HG03196 (cell line): Measurements from ENCODE around the gene UACA.

Source experiments
- ATAC-seq: cut with Tn5 transposase; IDR thresholded peaks from one replicate; pipeline ENCODE4 v1.9.1; 2021; ENCODE audit not compliant: unreplicated experiment

Gene UACA

DNA sequence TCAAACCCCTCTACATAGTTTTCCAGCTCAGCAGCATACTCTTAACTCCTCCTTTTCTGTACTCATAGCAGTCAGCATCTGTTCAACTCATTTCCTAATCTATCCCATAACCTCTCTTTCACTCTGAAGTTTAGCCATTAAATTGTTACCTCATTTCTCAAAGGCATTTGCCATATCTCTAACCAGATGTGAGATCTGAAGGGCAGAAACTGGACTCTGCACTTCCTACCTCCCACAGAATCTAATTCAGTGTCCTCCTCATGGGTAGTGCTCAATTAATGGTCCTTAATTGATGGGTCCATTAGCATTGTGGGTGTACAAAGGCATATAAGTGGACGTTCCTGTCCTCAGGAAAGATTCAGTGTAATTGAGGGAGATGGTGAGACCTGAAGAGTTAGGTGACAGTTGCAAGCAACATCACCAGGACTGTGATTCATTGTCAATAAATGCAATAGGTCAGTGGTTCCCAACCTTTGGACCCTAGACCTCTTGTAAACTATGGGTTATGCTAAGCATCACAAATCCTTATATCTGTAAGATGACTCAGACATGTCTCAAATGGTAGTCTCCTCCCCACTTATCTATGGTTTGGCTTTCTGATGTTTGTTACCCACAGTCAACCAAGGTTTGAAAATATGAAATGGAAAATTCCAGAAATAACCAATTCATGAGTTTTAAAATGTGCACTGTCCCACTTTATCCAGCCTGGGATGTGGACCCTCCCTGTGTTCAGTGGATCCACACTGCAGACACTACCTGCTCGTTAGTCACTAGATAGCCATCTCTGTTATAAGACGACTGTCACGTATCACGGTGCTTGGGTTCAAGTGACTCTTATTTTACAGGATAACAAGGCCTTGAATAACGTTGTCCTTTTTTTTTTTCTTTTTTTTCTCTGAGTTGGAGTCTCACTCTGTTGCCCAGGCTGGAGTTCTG lies 25.0 kb upstream of the UACA start:
- ATAC-seq = no peak

DNA sequence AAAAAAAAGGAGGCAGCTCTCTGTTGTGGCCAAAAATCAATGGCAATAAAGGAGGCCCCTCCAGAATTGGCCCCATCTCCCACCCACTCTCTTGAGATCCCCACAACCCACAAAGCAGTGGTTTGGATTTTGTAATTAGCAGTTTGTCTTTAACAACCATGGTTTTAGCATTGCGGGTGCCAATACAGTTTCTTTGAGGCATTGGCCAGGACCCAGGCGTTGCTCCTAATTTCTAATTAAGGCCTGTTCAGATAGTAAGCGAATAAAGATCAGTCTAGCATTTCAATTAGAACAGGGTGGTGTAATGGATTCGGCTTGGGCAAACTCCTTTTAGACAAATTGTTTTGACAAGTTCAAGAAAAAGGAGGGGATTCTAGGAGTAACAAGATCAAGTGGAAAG lies 23.6 kb upstream of the UACA start:
- no peak for ATAC-seq

DNA sequence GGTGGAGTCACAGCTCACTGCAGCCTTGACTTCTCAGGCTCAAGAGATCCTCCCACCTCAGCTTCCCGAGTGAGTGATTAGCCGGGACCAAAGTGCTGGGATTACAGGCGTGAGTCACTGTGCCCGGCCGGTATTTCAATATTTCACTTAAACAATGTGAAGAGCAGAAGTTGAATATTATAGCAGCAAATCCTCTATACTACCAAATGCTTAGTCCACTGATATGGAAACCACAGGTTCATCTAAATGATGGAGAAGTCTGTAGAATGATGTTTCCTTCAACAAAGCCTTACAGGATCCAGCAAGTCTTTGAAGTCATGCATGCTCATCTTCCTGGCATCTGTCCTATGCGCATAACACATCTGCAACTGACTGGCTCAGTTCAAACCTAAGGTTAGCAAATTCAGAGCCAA lies 20.3 kb upstream of the UACA start:
- no peak for ATAC-seq

DNA sequence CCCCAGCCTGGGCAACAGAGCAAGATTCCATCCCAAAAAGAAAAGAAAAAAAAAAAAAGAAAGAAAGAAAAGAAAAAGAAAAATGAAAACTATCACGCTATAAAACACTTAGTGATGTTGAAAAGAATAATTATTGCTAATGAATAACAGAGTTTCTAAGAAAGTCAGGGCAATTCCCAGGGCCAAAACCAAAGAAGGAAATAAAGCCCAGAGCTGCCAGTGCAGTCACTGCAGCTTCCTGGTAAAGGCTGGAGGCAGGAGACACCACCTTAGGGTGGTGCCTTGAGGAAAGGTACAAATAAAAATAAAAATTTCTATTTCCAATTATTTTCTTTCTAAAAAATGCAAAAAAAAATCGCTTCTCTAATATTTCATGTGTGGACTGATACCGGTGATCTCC lies 19.7 kb upstream of the UACA start:
- ATAC-seq = no peak

DNA sequence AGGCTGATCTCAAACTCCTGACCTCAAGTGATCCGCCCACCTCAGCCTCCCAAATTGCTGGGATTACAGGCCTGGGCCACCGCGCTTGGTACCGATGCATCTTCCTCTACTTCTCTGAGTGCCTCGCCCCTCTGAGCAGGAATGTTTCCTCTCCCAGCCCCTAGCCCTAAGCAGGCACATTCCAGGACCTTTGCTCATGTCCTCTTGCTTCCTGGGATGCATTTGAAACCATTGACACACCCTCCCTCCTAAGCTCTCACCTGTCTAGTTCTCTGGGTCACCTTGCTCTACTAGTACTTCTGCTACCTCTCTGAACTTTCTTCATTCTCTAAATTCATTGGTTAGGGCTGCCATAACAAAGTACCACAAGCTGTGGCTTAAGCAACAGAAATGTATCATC lies 17.9 kb upstream of the UACA start:
- ATAC-seq = no peak

DNA sequence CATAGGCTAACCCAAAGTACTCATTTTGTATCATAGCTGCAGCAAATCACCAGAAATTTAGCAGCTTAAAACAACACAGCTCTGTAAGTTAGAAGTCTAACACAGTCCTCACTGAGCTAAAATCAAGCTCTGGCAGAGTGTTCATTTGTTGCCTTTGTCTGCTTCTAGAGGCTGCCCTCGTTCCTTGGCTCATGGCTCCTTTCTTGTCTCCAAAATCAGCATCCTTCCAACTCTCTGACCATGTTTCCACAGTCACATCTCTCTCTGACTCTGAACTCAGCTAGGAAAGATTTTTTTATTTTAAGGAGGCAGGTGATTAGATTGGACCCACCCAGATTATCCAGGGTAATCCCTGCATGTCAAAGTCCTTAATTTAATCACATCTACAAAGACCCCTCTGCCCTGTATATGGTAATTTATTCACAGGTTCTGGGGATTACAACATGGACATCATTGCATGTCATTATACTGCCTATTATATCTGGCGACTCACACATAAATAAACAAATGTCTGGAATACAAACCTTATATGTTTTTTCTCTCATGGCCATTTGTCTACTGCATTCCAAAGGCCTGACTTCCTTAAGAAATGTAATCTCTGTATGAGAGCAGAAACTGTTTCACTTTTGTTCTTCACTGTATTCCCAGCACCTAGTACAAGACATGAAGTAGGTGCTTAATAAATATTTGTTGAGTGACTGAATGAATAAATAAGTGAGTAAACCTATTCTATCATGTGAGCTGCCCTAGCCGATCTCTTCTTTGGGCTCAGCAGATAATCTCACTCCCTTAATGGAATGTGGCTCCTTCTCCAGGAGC lies 15.1 kb upstream of the UACA start:
- ATAC-seq = no peak

DNA sequence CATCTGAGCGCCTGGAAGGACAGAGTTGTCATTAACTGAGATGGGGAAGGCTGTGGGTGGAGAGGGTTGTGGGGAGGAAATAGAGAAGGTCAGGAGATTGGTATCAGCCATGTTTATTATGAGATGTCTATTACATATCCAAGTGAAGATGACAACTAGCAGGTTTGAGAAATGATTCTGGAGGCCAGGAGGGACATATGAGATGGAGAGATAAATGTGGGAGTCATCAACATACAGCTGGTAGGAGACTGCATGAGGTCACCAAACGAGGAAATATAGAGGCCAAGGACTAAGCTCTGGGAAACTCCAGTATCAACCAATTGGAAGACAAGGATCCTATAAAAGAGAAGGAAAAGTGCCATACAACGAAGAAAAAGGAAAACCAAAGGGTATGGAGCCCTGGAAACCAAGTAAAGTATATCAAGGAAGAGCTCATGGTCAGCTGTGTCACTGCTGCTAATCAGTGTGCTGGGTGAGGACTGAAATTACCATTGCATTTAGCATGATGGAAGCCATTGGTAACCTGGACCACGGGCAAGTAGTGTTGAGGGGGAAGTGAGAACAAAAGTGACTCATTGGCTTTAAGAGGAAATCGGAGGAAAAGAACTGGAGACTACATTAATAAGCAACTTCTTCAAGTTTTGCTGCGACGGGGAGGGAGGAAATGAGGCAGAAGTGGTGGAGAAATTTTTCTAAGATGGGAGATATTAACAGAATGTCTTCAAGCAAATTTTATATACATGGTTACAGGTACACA lies 14.0 kb upstream of the UACA start:
- no peak for ATAC-seq

DNA sequence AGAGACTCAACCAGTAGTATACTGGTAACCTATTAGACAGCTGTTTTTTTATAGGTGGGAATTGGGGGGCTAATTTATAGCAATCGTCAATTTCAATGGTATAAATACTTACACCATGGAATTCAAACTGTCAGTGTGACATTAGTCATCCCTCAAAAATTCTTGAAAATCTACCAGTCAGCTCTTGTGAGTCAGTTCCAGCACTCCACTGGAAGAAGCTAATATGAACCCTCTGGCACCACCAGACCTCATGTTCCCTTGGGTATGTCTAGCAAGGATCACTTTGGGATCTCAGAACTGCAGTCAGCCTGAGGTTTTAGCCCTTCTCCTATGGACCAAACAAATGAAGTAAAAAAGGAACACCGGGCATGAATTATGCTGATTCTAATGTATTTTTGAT lies 11.8 kb upstream of the UACA start:
- ATAC-seq = no peak

DNA sequence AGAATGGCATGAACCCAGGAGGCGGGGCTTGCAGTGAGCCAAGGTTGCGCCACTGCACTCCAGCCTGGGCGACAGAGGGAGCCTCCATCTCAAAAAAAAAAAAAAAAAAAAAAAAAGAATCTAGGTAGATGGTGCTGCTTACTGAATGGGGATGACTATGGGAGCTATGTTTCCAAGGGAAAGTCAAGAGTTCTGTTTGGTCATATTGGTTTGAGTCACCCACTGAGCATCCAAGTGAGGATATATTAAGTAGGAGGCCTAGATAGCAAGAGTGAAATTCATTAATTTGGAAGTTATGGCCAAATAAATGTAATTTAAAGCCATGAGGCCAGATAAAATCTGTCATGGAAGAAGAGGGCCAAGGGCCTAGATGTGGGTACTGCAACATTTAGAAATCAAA lies 9.0 kb upstream of the UACA start:
- ATAC-seq = no peak

DNA sequence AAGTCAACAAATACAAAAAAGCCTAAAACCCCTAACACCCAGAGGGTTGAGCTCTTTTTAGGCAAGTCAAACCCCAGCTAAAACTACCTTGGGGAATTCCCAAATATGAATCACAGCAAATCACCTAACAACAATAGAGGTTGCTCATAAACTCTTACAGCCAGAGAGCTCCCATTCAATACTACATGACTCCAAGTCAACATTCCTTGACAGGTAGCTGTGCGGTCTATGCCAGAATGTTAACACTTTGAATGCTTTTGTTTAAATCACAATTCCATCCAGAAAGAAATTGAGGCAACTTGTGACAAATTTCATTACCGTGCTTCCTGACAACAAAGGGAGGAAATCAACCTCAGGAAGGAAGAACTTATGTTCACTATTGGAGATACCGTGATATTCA lies 7.5 kb upstream of the UACA start:
- no peak for ATAC-seq

DNA sequence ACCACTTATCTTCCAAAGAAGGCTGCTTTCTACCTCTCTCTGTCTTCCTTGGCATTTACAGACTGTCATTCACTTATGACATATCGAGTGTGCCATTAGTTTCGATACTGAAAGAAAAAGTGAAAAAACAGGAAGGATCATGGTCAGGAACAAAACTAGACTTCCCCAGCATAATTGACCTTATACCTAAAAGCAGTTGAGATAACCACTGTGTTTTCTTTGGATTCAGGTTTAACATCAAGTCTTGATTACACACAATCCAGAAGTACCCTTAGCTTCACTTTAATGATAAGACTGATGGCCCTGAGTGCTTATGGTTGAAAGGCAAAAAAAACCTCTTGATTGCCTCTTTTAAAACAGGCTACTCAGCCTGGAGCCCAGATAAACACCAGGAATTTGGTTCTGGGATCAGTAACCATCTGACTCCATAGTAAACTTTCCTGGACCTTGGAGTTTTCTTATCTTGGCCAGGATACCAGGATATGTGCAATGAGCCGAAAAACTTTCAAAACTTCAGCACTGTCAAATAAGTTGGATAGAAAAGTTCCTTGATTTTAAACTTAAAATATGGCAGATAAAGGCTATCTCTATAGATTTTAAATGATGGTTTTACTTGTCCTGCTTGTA lies 5.0 kb upstream of the UACA start:
- no peak for ATAC-seq

DNA sequence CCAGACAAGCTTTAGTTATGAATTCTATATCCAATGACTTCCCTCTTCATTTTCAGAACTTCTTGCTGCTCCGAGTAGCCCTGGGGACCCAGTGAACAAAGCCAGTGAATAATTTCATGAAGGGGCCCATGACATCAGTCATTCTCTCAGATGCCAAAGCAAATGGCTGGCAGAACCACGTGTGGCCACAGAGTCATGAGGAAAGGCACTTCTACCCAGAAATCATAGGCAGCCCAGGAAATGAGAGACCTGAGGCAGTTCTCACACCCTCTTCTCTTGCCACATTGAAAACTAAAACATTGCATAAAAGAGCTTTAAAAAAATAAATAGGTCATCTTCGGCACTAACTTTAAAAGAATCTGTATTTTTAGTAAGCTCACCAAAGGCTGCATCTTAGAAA lies 4.3 kb upstream of the UACA start:
- ATAC-seq = no peak

DNA sequence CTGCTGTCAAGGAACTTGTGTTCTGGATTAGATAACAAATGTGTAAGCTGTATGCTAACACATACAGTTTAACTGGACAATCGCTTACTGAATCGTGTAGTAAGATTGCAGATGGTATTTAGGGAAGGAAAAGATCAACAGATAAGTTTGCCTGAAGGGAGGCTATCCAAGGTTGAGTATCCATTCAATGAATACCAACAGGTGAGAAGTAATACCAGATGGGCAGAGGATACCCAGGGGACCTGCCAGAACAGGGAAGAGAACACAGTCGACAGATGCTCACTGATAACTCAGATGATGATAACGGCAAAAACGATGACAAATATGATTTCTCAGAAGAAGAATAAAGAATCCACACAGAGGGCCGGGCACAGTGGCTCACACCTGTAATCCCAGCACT lies 3.2 kb upstream of the UACA start:
- ATAC-seq = no peak

DNA sequence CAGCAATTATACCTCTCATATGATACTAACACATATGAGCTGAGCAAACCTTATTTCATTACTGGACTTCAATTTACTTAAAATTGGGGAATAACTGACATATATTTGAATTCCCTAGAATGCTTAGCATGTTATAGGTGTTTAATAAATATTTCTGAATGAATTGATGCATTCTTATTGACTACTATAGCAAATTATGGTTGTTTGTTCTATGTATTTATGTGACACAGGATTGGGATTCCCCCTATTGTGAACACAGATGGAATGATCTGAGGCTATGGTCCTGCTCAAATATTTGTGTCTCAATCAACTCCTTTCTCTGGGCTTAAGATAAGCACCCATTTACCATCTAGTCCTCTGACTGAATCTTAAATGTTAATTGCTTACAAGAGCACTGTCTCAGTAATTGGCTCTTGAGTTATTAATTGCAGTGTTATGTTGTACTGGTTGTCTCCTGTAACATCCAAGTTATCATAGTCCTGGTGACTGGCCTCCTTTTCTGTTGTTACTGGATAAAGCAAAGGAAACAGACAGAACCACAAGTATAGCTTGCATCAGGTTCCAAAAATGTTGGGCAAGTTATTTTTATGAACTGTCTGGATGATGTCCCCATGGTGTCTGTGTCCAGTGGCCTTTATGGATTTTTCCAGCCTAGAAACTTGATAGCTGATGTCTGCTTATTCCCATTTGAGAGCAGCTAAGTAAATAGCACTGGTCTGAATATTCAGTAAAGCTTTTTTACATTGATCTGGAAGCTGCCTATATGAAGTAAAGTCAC lies 2.3 kb upstream of the UACA start:
- no peak for ATAC-seq

DNA sequence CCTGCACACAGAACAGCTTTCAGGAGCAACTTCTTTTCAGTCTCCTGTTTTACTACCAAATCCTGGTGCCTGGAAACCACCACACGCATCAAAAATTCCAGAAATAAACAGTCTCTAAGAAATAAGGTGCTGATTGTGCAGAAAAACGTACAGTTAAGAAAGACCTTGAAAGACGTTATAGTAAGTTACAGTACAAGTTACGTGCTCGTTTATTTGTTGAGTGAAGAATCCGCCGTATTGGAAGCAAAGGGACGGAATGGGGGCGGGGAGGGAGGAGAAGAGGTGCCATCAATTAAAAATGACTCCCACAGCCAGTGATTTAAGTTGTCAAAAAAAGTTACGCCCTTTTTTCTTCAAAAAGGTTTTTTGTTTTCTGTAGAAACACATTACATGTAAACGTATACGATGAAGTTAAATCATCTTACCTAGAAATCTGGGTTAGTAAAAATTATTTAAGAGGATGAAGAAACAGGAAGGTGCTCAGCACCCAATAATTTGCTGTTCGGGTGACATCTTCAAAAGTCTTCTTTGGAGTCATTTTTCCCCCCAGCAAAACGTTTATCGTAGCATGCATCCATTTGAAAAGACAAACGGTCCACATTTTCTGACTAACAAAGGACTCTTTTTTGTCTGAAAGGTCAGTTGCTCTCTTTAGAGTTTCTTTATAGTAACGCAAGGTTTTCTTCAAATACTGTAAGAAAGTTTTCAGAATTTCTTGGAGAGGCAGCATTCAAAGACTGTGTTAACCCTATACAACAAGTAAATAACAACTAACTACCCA lies 782 bp upstream of the UACA start:
- ATAC-seq = no peak

DNA sequence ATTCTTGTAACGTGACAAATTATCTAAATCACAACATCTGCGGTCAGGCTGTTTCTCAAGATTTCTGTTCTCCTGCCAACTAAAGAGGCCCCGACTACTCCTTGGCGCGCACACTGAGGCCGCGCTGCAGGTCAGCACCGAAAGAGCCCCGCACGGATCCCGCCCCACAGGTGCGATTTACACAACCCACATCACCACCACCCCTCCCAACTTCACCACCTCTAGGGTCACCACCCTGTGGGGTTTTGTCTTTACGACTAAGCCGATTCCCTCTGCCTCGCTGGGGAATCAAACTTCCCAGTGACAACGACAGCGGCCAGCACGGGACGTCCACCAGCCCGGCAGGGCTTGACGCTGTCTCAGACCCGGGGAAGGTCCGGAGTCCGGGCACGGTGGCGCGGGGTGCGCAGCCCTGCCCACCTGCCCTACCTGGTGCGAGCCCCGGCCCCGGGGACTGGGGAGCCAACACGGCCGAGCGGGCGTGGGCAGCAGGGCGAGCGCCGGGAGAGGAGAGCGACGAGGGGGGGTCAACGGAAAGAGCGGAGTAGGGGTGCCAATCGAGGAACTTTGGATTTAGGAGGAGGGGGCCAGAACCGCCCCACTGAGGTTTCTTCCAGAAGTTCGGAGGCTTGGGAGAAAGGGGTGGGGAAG lies 764 bp downstream of the UACA start:
- ATAC-seq = peak; percentile 6

DNA sequence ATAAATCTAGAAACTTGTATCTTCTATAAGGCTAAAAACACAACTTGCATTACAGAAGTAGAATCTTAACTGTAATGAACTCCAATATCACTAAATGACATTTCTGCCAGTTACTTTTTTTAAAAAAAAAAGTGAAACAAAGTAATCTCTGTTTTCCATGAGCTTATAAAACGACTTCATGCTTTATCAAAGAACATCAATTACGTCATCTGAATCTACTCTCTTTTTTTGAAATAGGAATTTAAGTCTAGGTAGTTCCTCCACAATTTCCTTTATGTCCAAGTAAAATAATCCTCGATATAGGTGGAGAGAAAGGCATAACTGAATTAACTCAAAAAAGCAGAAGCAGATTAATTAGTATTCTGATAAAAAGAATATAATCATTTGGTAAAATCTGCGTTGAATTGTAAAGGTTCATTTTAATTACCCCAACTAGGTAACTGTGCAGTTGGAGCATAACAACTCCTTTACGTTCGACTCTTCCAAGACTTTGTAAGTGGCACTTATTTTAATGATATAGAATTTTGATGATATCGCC lies 1.4 kb downstream of the UACA start:
- ATAC-seq = no peak

DNA sequence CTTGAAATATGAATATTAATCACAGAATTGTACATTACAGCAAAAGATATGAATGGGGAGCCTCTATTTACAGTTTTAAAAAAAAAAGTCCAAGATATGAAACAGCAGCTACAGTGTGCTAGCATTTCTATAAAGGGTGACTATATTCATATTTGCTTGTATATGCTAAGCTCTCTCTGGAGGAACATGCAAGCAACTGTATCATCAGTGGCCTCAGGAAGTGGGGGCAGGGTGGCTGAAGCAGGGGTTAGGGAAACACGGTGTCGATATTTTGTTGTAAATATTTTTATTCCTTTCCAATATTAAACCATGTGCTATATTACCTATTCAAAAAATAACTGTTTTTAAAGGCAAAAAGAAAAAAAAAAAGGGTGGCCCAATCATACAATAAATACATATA lies 2.3 kb downstream of the UACA start:
- ATAC-seq = no peak
